HG02943 (cell line): Measurements from ENCODE around the gene ALG11.
"Not testable (repeated sequence)": the region's sequence is repeated elsewhere in the genome, so short reads cannot be mapped to it uniquely, and the experiment has no call there.

Source experiments
- ATAC-seq: cut with Tn5 transposase; IDR thresholded peaks from one replicate; pipeline ENCODE4 v1.9.1; 2021; ENCODE audit warnings: mild to moderate bottlenecking, low read depth, moderate library complexity; ENCODE audit not compliant: unreplicated experiment

Gene ALG11

DNA sequence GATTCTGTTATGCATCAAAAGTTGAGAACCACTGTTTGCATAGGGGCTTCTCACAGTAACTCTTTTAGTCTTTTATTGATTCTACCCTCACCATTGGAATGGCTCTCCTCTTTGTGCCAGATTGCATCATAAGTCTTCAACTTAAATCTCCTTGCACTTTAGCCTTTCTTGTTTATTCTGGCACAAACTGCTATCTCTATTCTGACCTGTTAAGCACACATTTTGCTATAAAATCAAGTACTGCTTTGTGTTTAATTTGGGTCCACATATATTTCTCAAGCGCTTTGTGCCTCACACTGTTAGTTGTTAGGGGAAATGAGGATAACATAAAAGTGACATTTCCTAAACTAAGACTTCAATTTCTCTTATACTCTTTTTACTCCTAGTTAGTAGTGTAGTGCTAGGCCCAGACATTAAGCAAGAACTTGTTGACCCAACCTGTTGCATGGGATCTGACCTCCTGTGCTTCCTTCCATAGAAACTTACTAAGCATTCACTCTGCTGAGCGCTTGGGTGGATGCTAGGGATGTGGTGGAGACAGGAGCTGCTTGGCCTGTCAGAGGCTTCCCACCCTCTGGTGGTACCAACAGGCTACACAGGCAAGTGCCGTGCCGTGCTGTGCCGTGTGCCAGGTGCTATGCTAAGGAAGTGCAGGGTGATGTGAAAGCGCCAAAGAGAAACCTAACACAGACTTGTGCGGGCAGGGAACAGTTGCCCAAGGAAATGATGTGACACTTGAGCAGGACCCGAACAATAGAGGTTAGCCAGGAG lies 13.5 kb downstream of the ALG11 start:
- ATAC-seq = no peak

DNA sequence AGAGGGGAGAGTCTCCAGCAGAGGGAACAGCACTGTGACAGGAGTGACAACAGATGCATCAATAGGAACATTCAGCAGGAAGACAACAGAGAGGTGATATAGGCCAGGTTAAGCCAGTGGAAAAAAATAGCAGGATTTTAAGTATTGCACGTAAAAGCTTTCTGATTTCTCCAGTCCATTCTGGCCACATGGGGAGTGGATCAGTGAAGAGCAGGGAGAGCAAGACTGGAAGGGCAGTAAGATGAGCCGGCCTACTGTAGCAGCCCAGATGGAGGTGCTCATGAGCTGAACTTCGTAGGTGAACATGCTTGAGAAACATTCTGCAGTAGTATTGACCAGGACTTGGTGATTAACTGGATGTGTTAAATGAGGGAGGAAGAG lies 14.0 kb downstream of the ALG11 start:
- ATAC-seq = no peak

DNA sequence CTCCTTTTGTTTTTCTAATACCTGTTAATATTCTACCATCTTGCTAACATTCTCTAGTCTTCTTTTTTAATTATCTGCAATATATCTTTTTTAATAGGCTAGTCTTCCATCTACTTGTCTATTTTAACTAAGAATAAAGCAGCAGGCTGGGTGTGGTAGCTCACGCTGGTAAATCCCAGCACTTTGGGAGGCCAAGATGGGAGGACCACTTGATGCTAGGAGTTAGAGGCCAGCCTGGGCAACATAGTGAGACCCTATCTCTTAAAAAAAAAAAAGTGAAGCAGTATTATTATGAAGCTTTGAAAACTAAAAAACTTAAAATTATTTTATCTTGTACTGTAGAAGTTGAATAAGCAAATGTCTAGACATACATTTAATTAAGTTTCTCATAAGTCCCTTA lies 15.6 kb downstream of the ALG11 start:
- ATAC-seq = no peak

DNA sequence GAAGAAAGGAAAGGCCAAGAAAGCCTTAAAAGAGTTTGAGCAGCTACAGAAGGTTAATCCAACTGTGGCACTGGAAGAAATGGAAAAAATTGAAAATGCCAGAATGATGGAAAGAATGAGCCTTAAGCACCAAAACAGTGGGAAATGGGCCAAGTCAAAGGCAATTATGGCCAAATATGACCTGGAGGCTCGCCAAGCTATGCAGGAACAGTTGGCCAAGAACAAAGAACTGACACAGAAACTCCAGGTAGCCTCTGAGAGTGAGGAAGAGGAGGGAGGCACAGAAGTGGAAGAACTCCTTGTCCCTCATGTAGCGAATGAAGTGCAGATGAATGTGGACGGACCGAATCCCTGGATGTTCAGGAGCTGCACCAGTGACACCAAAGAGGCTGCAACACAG lies 17.4 kb downstream of the ALG11 start:
- ATAC-seq = no peak

DNA sequence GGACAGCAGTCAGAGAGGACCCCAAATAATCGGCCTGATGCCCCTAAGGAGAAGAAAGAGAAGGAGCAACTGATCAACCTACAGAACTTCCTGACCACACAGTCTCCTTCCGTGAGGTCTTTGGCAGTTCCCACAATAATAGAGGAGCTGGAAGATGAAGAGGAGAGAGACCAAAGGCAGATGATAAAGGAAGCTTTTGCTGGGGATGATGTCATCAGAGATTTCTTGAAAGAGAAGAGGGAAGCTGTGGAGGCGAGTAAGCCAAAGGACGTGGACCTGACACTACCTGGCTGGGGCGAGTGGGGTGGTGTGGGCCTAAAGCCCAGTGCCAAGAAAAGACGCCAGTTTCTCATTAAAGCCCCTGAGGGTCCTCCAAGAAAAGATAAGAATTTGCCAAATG lies 18.2 kb downstream of the ALG11 start:
- ATAC-seq = not testable (repeated sequence)

DNA sequence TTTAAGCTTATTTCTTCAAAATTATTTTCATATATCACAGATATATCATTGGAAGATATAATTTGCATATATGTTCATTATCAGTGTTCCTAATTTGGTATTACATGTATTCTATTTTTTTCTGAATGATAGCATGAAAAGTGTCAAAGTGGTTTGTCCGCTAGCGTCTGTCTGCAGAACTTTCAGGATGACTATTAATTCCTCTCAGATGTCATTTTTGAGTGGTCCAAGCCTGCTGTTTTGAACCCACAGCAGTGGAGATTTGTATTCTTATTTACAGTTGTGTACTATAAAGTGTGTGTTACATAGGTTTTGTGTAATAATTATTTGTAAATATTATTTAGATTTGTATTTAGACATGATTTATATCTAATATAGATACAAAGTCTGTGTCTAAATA lies 20.8 kb downstream of the ALG11 start:
- no peak for ATAC-seq

DNA sequence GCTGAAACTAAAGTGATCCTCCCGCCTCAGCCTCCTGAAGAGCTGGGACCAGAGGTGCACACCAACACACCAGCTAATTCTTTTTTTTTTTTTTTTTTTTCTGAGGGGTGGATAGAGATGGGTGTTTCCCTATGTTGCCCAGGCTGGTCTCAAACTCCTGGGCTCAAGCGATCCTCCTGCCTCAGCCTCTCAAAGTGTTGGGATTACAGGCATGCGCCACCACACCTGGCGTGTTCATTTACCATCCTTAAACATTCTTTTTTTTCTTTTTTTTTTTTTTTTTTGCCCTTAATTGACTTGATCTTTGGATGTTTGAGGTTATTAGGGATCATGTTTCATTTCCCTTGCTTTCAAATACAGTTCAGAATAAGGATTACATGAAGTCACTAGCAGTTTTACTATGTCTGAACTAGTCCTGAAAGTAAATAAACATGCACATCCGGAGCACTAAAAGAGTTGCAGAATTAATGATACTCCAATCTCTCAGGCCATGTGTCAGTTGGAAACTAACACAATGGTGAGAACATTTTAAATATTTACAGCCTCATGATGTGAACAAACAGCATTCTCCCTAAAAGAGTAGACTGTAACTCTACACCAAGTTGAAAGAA lies 22.5 kb downstream of the ALG11 start:
- no peak for ATAC-seq

DNA sequence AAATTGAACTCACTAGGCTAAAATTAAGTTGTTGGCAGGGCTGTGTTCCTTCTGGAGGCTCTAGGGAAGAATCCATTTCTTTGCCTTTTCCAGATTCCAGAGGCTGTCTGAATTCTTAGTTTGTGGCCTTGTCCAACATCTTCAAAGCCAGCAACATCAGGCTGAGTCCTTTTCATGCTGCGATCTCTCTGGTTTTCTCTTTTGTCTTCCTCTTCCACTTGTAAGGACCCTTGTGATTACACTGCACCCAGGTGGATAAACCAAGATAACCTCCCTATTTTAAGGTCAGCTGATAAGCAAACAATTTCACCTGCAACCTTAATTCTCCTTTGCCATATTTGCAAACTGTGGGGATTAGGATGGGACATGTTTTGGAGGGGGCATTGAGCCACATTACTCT lies 23.8 kb downstream of the ALG11 start:
- no peak for ATAC-seq

DNA sequence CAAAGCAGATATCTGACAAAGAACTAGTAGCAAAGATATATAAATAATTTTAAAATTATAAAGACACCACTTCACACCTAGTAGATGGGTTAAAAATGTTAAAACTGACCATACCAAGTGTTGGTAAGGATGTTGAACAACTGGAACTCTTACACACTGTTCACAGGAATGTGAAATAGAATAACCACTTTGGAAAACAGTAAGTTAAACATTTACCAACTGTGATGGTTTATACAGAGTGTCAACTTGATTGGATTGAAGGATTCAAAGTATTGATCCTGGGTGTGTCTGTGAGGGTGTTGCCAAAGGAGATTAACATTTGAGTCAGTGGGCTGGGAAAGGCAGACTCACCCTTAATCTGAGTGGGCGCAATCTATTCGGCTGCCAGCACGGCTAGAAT lies 31.5 kb downstream of the ALG11 start:
- ATAC-seq = no peak

DNA sequence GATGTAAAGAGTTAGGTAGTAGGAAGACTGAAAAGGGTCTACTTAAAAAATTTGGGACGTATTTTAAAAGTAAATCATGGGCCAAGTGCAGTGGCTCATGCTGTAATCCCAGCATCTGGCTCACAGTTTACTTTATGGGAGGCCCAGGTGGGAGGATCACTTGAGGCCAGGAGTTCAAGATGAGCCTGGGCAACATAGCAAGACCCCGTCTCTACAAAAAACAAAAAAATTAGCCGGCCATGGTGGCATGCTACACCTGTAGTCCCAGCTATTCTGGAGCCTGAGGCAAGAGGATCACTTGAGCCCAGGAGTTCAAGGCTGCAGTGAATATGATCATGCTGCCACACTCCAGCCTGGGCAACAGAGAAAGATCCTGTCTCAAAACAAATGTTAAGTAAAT lies 35.3 kb downstream of the ALG11 start:
- no peak for ATAC-seq

DNA sequence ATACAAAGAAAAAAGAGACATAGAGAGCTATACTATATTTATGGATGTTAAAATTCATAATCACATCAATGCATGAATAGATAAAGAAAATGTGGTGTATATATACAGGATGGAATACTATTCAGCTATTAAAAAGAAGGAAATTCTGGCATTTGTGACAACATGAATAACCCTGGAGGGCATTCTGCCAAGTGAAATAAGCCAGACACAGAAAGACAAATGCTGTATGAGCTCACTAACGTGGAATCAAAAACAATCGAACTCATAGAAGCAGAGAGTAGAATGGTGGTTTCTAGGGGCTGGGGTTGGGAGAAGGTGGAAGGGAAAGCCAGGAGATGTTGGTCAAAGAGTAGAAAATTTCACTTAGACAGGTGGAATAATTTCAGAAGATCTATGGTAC lies 36.3 kb downstream of the ALG11 start:
- ATAC-seq = no peak

DNA sequence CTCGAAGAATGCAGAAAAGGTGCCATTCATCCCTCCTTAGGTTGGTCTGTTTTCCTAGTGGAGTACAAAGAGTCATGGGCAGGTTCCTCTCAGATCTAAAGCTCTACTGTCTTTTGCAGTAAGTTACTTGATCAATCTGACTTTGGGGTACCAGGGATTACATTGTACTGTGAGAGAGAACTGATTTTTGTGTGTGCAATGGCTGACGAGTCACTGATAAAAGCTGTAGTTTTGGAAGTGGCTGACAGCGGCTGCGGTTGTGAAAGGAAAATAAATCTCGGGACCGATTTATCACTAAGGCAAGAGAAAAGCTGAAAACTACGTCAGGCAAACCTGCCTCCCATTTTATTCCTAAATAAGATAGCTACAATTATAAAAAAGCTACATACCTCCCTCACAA lies 39.2 kb downstream of the ALG11 start:
- no peak for ATAC-seq

DNA sequence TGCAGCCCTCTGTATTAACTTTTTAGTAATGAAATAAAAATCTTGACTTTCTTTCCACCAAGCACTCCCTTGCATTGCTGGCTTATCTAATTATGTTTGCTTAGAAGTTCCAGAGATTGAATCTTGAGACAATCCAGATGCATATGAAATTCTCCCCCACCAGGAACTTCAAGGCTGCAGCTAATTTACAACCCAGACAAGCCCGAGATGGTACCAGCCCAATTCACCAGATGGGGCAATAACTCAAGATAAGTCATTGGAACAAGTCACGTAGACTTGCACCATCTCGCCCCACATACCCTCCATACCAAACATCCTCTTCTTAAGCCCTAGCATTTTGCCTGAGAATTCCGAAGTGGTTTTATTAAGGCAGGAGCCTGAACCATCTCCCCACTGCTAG lies 41.3 kb downstream of the ALG11 start:
- no peak for ATAC-seq

DNA sequence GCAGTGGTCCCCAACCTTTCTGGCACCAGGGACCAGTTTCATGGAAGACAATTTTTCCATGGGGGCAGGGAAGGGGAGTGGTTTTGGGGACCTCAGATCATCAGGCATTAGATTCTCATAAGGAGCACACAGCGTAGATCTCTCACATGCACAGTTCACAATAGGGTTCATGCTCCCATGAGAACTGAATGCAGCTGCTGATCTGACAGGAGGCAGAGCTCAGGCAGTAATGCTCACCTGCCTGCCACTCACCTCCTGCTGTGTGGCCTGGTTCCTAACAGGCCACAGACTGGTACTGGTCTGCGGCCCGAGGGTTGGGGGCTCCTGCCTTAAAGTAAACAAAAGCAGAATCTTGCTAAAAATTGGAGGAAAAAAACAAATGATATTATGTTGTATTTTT lies 48.9 kb downstream of the ALG11 start:
- not testable (repeated sequence) for ATAC-seq

DNA sequence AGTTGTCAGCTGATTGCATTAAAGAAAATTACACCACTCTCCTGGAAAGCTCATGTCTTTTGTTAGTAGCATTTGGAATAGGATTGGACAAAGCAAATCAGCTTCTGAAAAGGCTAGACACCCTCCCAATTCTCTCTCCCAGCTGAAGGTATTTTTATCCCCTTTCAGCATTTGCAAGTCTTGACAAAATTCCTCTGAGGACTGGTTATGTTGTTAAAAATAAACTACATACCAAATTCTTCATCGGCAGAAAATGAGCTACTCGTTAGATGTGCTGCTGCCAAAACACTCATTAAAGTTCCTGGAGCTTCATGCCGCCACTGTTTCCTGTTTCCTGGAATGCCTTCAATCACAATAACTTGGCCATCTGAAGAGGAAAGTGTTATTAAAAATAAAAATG lies 49.4 kb downstream of the ALG11 start:
- no peak for ATAC-seq

DNA sequence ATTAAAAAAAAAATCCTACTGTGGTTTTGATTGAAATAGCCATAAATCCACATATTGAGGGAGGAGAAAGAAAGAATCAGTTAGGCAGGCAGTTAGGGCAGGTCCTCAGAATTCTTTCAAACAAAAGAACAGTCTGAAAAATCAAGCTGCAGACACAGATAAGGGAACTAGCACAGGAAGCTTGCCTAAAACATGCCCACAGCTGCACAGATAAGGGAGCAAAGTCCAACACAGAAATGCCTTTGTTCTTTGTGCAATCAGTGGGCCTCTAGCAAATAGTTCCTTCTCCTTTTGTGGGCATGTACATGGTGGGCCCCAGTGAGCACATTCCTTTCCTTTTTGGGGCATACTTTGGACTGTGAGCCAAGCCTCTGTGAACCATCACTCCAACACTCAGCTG lies 55.0 kb downstream of the ALG11 start:
- ATAC-seq = no peak

DNA sequence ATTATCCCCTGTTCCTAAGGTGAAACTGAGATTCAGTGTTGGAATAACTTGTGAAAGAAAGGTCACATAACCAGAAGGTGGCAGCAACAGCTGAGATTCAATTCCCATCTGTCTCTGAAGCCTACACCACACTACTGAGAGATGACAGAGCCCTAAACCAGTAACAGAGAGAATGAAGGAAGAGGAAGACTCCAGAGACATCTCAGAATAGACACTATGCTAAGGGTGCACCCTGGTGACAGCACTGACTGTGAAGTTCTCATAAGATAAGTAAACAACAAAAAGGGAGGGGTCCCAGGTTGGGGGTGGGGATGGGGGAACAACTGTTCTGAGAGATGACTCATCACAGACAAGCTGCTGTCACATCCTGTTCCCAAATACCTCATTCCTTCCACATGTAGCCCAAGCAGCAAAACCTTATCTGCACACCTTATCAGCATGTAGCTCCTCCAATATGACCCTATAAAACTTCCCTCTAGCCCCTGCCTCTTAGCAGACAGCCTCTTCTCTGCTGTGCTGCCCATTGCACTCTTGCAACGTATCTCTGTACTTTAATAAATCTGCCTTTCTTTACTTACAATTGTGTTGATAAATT lies 58.8 kb downstream of the ALG11 start:
- no peak for ATAC-seq
